Right cardiac atrium (tissue), 5 donors: ENCODE measurements around the gene FXYD5. TPM values are rescaled to one million over a fixed set of nuclear protein-coding genes. Genes with fewer than 3 reads are reported as not detected.
A peak's percentile ranks its signal among the peaks of the same experiment; 100 is the strongest.

Experiments used
- ATAC-seq, 2 donors: fragments of 200-7000 bp; cut with Tn5 transposase; one replicate each; pipeline versions ENCODE4 v1.8.0 to v1.9.1; 2020; ENCODE audit warnings: moderate library complexity in 2 of 2, mild to moderate bottlenecking in 1 of 2
- DNase-seq, 3 donors: peaks; one replicate each; pipeline ENCODE4 v3.0.0-alpha.2; 2020
- H3K27ac ChIP-seq: one replicate; pipeline ENCODE4 v1.5.1; 2013; ENCODE audit warnings: mild to moderate bottlenecking, low read length, control low read depth, moderate library complexity
- H3K27me3 ChIP-seq: one replicate; pipeline ENCODE4 v1.6.1; 2013; ENCODE audit not compliant: control insufficient read depth, insufficient read depth
- H3K4me1 ChIP-seq: one replicate; pipeline ENCODE4 v1.6.1; 2013; ENCODE audit warnings: low read length; ENCODE audit not compliant: control insufficient read depth, insufficient read depth
- H3K4me3 ChIP-seq: one replicate; pipeline ENCODE4 v1.5.1; 2013; ENCODE audit warnings: low read length, control low read depth
- H3K9me3 ChIP-seq: one replicate; pipeline ENCODE4 v1.6.1; 2013; ENCODE audit warnings: low read length; ENCODE audit not compliant: control insufficient read depth
- WGBS: extraction: QIAGEN DNeasy Blood & Tissue Kit; methylation state at CpG from one replicate; pipeline ENCODE4 v1.1.7; 2013; 5-methylcytosine and 5-hydroxymethylcytosine counted together
- intact Hi-C, 4 donors: fragments of 100-400 bp; cut with DNase I; formaldehyde crosslinking; loops; one replicate each; pipeline versions ENCODE4 v1.11.0 to v1.14.0; 2022 to 2023
- polyA plus RNA-seq: library from polyadenylated mRNA; stranded (reverse); fragments of 200-250 nt; gene quantifications from one replicate; pipeline ENCODE4 v1.2.3, GENCODE V29; 2013
- total RNA-seq, 4 donors: library from RNA; stranded (reverse); fragmentation: NEBNext Ultra II Directional; extraction: Animal tissue kit (Norgen Biotek cat#: 25700); gene quantifications; one replicate each; pipeline ENCODE4 v1.2.1, GENCODE V29; 2021
- donor health status: healthy with polysubstance abuse.
- donor health status: DM: no; HTN: yes; CAD: no.
- donor health status: DM: no; HTN: no; CAD: no.
- donor health status: DM: no; HTN: yes; CAD: no; lungs with severe emphysema.
- donor health status: DM: yes; HTN: yes; CAD: no.

The FXYD5 gene
- total and polyA plus RNA-seq, 5 donors: 22.5 to 46.3 (median 31.1) TPM

DNA sequence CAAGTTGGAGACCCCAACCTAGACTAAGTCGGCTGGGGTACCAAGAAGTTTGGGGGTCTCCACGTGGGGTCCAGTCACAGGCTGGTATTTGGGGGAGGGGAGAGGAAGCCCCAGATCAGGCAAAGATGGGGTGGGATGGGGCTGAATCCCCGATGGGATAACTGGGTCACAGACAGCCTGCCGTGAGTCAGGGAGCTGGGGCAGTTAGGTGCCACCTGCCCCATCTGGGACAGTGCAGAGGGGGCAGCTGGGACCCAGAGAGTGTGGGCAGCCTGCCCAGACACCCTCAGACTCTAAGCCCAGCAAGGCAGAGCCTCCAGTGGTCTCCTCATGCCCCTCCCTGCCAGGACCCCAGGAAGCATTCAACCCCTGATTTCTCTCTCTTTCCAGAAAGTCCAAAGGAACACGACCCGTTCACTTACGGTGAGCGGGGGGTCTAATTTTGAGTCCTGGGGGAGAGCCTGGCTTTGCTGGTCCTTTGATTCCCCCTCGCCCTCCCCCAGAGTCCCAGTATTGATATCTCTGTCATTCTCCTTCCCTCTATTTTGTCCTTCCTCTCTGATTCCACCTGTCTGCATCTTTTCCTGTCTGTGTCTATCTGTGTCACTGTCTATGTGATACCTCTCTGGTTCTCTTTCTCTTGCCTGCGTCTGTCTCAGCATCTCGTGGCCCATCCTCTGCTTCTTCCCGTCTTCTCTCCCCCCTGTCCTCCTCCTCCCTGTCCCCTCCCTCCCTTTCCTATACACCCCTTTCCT, 14.2 kb upstream of the FXYD5 start:
- peak; percentile 48 to 72 (median 71) for DNase-seq
- WGBS: 45% methylated on average over 12 of the region's 12 CpGs
- H3K9me3 ChIP-seq: no peaks in the 10 kb centered on the region
- intact Hi-C loops: no loop called here
- H3K27ac ChIP-seq: peak overlapping the region; percentile 55
- H3K4me3 ChIP-seq: peak overlapping the region; percentile 37
- H3K4me1 ChIP-seq: no peaks in the 10 kb centered on the region
- ATAC-seq: no peak
- H3K27me3 ChIP-seq: no peaks in the 10 kb centered on the region

GRCh38 chr19:35140962-35141836, 13.3 kb upstream of the FXYD5 start:
- intact Hi-C loops: no loop called here
- WGBS: 9% methylated on average over 48 of the region's 48 CpGs
- no peaks in the 10 kb centered on the region for H3K4me1 ChIP-seq

GRCh38 chr19:35141837-35142605, 12.5 kb upstream of the FXYD5 start:
- intact Hi-C loops: no loop called here
- ATAC-seq: no peak
- Histone ChIP-seq H3K27me3 (no peaks in the 10 kb centered on the region), H3K9me3 (no peaks in the 10 kb centered on the region), H3K4me3 (no peak overlapping the region), H3K27ac (no peak overlapping the region), H3K4me1 (no peaks in the 10 kb centered on the region)
- DNase-seq: peak in 2 of 3 donors; percentile 60 to 63
- WGBS: 38% methylated on average over 21 of the region's 21 CpGs

More at GRCh38 chr19:35140962-35141836, 13.3 kb upstream of the FXYD5 start:
- ATAC-seq (peak; percentile 72 to 85), DNase-seq (peak; percentile 95 to 98 (median 98))
- Histone ChIP-seq H3K27ac (peak overlapping the region; percentile 55), H3K4me3 (peak overlapping the region; percentile 37), H3K27me3 (no peaks in the 10 kb centered on the region), H3K9me3 (no peaks in the 10 kb centered on the region)

GRCh38 chr19:35142606-35143230, 11.8 kb upstream of the FXYD5 start:
- no peaks in the 10 kb centered on the region for H3K9me3 ChIP-seq
- H3K4me3 ChIP-seq: no peak overlapping the region
- no peak for ATAC-seq
- no peaks in the 10 kb centered on the region for H3K4me1 ChIP-seq
- DNase-seq: peak; percentile 57 to 88 (median 81)
- intact Hi-C loops: no loop called here
- H3K27ac ChIP-seq: no peak overlapping the region
- 23% methylated on average over 44 of the region's 46 CpGs for WGBS
- no peaks in the 10 kb centered on the region for H3K27me3 ChIP-seq

- no peaks in the 10 kb centered on the region for H3K9me3 ChIP-seq
- 27% methylated on average over 31 of the region's 31 CpGs for WGBS
- DNase-seq (peak; percentile 47 to 73 (median 61)), ATAC-seq (no peak)
- H3K4me1 ChIP-seq: no peaks in the 10 kb centered on the region
- no peak within 1 kb of the TSS for H3K4me3 ChIP-seq
- no peaks in the 10 kb centered on the region for H3K27me3 ChIP-seq
- intact Hi-C loops: no loop called here
- H3K27ac ChIP-seq: no peak within 1 kb of the TSS
These were observed 11.3 kb upstream of the FXYD5 start, which contains the start of gene FXYD7 for GRCh38 chr19:35143231-35143715. TSS of gene FXYD7 (plus strand) at chr19:35143255. CDS start at chr19:35143334, 79 bp downstream.

GRCh38 chr19:35143818-35144217, 10.7 kb upstream of the FXYD5 start:
- Histone ChIP-seq H3K27ac (no peak overlapping the region), H3K4me3 (no peak overlapping the region), H3K9me3 (no peaks in the 10 kb centered on the region), H3K27me3 (no peaks in the 10 kb centered on the region), H3K4me1 (no peaks in the 10 kb centered on the region)
- DNase-seq (no peak), ATAC-seq (no peak)
- intact Hi-C loops: no loop called here
- 39% methylated on average over 3 of the region's 3 CpGs for WGBS

- Histone ChIP-seq H3K27me3 (no peaks in the 10 kb centered on the region), H3K4me3 (no peak overlapping the region), H3K27ac (no peak overlapping the region), H3K9me3 (no peaks in the 10 kb centered on the region), H3K4me1 (no peaks in the 10 kb centered on the region)
- DNase-seq (peak in 1 of 3 donors; percentile 32), ATAC-seq (no peak)
- 30% methylated on average over 6 of the region's 6 CpGs for WGBS
- intact Hi-C loops: no loop called here
These were observed 10.3 kb upstream of the FXYD5 start for GRCh38 chr19:35144259-35144599.

GRCh38 chr19:35144600-35145436, 9.7 kb upstream of the FXYD5 start:
- WGBS: 21% methylated on average over 15 of the region's 15 CpGs
- Histone ChIP-seq H3K9me3 (no peaks in the 10 kb centered on the region), H3K4me3 (no peak overlapping the region), H3K27me3 (no peaks in the 10 kb centered on the region), H3K27ac (no peak overlapping the region), H3K4me1 (no peaks in the 10 kb centered on the region)
- peak in 1 of 3 donors; percentile 61 for DNase-seq
- intact Hi-C loops: no loop called here
- ATAC-seq: no peak

GRCh38 chr19:35146746-35147459, 7.6 kb upstream of the FXYD5 start:
- Histone ChIP-seq H3K27ac (no peak overlapping the region), H3K9me3 (no peaks in the 10 kb centered on the region), H3K4me1 (no peaks in the 10 kb centered on the region), H3K27me3 (no peaks in the 10 kb centered on the region), H3K4me3 (no peak overlapping the region)
- WGBS: 65% methylated on average over 7 of the region's 7 CpGs
- ATAC-seq: no peak
- no peak for DNase-seq
- intact Hi-C loops: no loop called here
